ENCODE results near the gene SLC9A3.
"Not testable (repeated sequence)": the region's sequence is repeated elsewhere in the genome, so short reads cannot be mapped to it uniquely, and the experiment has no call there.

The SLC9A3 gene

GRCh38 chr5:475704-476101 is 48.5 kb downstream of the SLC9A3 start:
- H3K36me3 ChIP-seq (ENCODE audit: control insufficient read depth in 1 of 2, insufficient read depth in 2 of 2, low read length in 2 of 2) = peaks cover 0 to 5% of the 10 kb centered on the region in 2 donors
- no peak overlapping the region for H3K4me3 ChIP-seq (ENCODE audit: low read depth in 1 of 2, low read length in 2 of 2)
- no peak overlapping the region for H3K27ac ChIP-seq (ENCODE audit: low read depth, low read length)
- H3K9me3 ChIP-seq (ENCODE audit: control insufficient read depth in 1 of 2, low read length in 2 of 2) = no peaks in the 10 kb centered on the region
- peaks cover 31 to 58% of the 10 kb centered on the region in 2 donors for H3K27me3 ChIP-seq (ENCODE audit: control insufficient read depth in 1 of 2, insufficient read depth in 2 of 2, low read length in 2 of 2)
- no peak overlapping the region for H3K9ac ChIP-seq (ENCODE audit: low read depth in 1 of 2, low read length in 2 of 2)
- peaks cover 27 to 32% of the 10 kb centered on the region in 2 donors for H3K4me1 ChIP-seq (ENCODE audit: control insufficient read depth in 1 of 2, insufficient read depth in 2 of 2, low read length in 2 of 2)

DNA sequence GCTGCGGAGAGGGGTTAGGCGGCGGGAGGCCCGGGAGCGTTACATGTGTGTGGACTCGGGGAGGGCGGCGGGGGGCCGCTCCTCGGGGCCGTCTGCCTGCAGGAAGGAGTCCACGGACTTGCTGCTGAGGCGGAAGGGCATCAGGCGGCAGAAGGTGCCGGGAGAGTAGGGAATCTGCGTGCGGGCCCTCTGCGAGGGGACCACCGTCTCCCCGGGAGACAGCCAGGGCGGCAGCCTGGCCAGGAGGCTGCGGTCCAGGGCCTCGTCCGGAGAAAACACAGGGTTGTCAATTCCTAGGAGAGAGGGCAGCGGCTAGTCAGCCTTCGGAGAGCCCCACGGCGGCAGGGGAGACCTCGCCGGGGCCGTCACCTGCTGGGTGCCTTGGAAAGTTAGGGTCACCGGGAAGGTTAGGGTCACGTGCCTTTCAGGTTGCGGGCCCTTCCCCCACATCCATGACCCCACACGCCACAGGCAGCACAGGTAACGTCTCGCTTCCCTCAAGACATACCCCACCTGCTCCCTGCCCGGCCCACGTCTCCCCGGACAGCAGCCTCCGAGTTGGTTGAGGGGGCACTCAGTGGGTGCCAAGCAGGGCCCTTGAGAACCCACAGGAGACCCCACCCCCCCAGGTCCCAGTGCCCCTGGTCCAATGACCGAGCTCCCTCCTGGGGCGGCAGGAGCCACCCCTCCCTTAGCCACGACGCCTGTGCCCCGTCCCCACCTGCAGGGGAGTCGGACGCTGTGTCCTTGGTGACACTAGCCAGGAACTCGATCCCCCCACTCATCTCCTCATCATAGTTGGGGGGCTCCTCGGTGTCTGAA is 49.2 kb downstream of the SLC9A3 start:
- Histone ChIP-seq H3K27me3 (ENCODE audit: control insufficient read depth in 1 of 2, insufficient read depth in 2 of 2, low read length in 2 of 2) (peaks cover 25 to 52% of the 10 kb centered on the region in 2 donors), H3K27ac (ENCODE audit: low read depth, low read length) (no peak overlapping the region), H3K9me3 (ENCODE audit: control insufficient read depth in 1 of 2, low read length in 2 of 2) (no peaks in the 10 kb centered on the region), H3K4me1 (ENCODE audit: control insufficient read depth in 1 of 2, insufficient read depth in 2 of 2, low read length in 2 of 2) (peaks cover 28 to 32% of the 10 kb centered on the region in 2 donors), H3K4me3 (ENCODE audit: low read depth in 1 of 2, low read length in 2 of 2) (peak overlapping the region; percentile 15 to 42), H3K36me3 (ENCODE audit: control insufficient read depth in 1 of 2, insufficient read depth in 2 of 2, low read length in 2 of 2) (peaks cover 0 to 5% of the 10 kb centered on the region in 2 donors), H3K9ac (ENCODE audit: low read depth in 1 of 2, low read length in 2 of 2) (no peak overlapping the region)

DNA sequence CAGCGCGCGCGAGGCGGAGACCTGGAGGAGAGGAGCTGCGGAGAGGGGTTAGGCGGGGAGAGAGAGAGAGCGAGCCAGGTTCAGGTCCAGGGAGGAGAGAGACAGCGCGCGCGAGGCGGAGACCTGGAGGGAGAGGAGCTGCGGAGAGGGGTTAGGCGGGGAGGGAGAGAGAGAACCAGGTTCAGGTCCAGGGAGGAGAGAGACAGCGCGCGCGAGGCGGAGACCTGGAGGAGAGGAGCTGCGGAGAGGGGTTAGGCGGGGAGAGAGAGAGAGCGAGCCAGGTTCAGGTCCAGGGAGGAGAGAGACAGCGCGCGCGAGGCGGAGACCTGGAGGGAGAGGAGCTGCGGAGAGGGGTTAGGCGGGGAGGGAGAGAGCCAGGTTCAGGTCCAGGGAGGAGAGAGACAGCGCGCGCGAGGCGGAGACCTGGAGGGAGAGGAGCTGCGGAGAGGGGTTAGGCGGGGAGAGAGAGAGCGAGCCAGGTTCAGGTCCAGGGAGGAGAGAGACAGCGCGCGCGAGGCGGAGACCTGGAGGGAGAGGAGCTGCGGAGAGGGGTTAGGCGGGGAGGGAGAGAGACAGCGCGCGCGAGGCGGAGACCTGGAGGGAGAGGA is 49.9 kb downstream of the SLC9A3 start:
- H3K9me3 ChIP-seq (ENCODE audit: control insufficient read depth in 1 of 2, low read length in 2 of 2); H3K27ac ChIP-seq (ENCODE audit: low read depth, low read length); H3K36me3 ChIP-seq (ENCODE audit: control insufficient read depth in 1 of 2, insufficient read depth in 2 of 2, low read length in 2 of 2): not testable (repeated sequence)
- Histone ChIP-seq H3K27me3 (ENCODE audit: control insufficient read depth in 1 of 2, insufficient read depth in 2 of 2, low read length in 2 of 2) (peaks cover 21 to 46% of the 10 kb centered on the region in 2 donors), H3K4me1 (ENCODE audit: control insufficient read depth in 1 of 2, insufficient read depth in 2 of 2, low read length in 2 of 2) (peaks cover 28 to 32% of the 10 kb centered on the region in 2 donors), H3K9ac (ENCODE audit: low read depth in 1 of 2, low read length in 2 of 2) (peak overlapping the region in 1 of 2 donors; percentile 30), H3K4me3 (ENCODE audit: low read depth in 1 of 2, low read length in 2 of 2) (peak overlapping the region in 1 of 2 donors; percentile 70)

- Histone ChIP-seq H3K27me3 (ENCODE audit: control insufficient read depth in 1 of 2, insufficient read depth in 2 of 2, low read length in 2 of 2) (peaks cover 21 to 39% of the 10 kb centered on the region in 2 donors), H3K4me3 (ENCODE audit: low read depth in 1 of 2, low read length in 2 of 2) (peak overlapping the region; percentile 70 to 73), H3K9me3 (ENCODE audit: control insufficient read depth in 1 of 2, low read length in 2 of 2) (no peaks in the 10 kb centered on the region), H3K27ac (ENCODE audit: low read depth, low read length) (no peak overlapping the region), H3K36me3 (ENCODE audit: control insufficient read depth in 1 of 2, insufficient read depth in 2 of 2, low read length in 2 of 2) (peaks cover 0 to 5% of the 10 kb centered on the region in 2 donors), H3K9ac (ENCODE audit: low read depth in 1 of 2, low read length in 2 of 2) (peak overlapping the region; percentile 30 to 51), H3K4me1 (ENCODE audit: control insufficient read depth in 1 of 2, insufficient read depth in 2 of 2, low read length in 2 of 2) (peaks cover 28 to 32% of the 10 kb centered on the region in 2 donors)
These were observed 50.6 kb downstream of the SLC9A3 start for GRCh38 chr5:473551-474192.

- Histone ChIP-seq H3K27me3 (ENCODE audit: control insufficient read depth in 1 of 2, insufficient read depth in 2 of 2, low read length in 2 of 2) (peaks cover 21 to 32% of the 10 kb centered on the region in 2 donors), H3K27ac (ENCODE audit: low read depth, low read length) (peak overlapping the region; percentile 20), H3K36me3 (ENCODE audit: control insufficient read depth in 1 of 2, insufficient read depth in 2 of 2, low read length in 2 of 2) (peaks cover 0 to 5% of the 10 kb centered on the region in 2 donors), H3K4me3 (ENCODE audit: low read depth in 1 of 2, low read length in 2 of 2) (peak overlapping the region; percentile 73 to 75), H3K4me1 (ENCODE audit: control insufficient read depth in 1 of 2, insufficient read depth in 2 of 2, low read length in 2 of 2) (peaks cover 28 to 32% of the 10 kb centered on the region in 2 donors), H3K9me3 (ENCODE audit: control insufficient read depth in 1 of 2, low read length in 2 of 2) (no peaks in the 10 kb centered on the region), H3K9ac (ENCODE audit: low read depth in 1 of 2, low read length in 2 of 2) (peak overlapping the region; percentile 56 to 70)
These were observed 51.3 kb downstream of the SLC9A3 start for GRCh38 chr5:472656-473550.

GRCh38 chr5:472076-472655 is 52.1 kb downstream of the SLC9A3 start:
- Histone ChIP-seq H3K9ac (ENCODE audit: low read depth in 1 of 2, low read length in 2 of 2) (peak overlapping the region; percentile 56 to 70), H3K36me3 (ENCODE audit: control insufficient read depth in 1 of 2, insufficient read depth in 2 of 2, low read length in 2 of 2) (peaks cover 0 to 5% of the 10 kb centered on the region in 2 donors), H3K27me3 (ENCODE audit: control insufficient read depth in 1 of 2, insufficient read depth in 2 of 2, low read length in 2 of 2) (peaks cover 17 to 25% of the 10 kb centered on the region in 2 donors), H3K4me3 (ENCODE audit: low read depth in 1 of 2, low read length in 2 of 2) (peak overlapping the region; percentile 70 to 75), H3K9me3 (ENCODE audit: control insufficient read depth in 1 of 2, low read length in 2 of 2) (no peaks in the 10 kb centered on the region), H3K4me1 (ENCODE audit: control insufficient read depth in 1 of 2, insufficient read depth in 2 of 2, low read length in 2 of 2) (peaks cover 28 to 32% of the 10 kb centered on the region in 2 donors), H3K27ac (ENCODE audit: low read depth, low read length) (peak overlapping the region; percentile 20)

DNA sequence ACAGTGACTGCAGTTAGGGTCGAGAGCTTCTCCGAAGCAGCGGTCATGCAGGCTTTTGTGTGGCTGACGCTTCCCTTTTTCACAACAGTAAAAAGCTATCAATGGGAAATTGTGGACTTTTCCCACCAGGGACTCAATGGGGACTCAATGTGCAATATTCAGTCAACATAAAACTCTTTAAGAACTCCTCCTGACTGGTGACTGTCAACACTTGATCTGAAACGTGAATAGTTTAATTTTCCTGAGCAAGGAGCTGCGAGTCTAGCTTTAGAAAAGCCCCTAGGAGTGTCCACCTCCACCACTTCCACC is 52.5 kb downstream of the SLC9A3 start:
- Histone ChIP-seq H3K36me3 (ENCODE audit: control insufficient read depth in 1 of 2, insufficient read depth in 2 of 2, low read length in 2 of 2) (peaks cover 3 to 5% of the 10 kb centered on the region in 2 donors), H3K4me3 (ENCODE audit: low read depth in 1 of 2, low read length in 2 of 2) (peak overlapping the region; percentile 70 to 75), H3K27ac (ENCODE audit: low read depth, low read length) (no peak overlapping the region)

GRCh38 chr5:470961-471749 is 53.1 kb downstream of the SLC9A3 start:
- H3K9me3 ChIP-seq (ENCODE audit: control insufficient read depth in 1 of 2, low read length in 2 of 2) = no peaks in the 10 kb centered on the region
- no peak overlapping the region for H3K27ac ChIP-seq (ENCODE audit: low read depth, low read length)
- no peak overlapping the region for H3K9ac ChIP-seq (ENCODE audit: low read depth in 1 of 2, low read length in 2 of 2)
- H3K36me3 ChIP-seq (ENCODE audit: control insufficient read depth in 1 of 2, insufficient read depth in 2 of 2, low read length in 2 of 2) = peaks cover 5 to 9% of the 10 kb centered on the region in 2 donors
- H3K27me3 ChIP-seq (ENCODE audit: control insufficient read depth in 1 of 2, insufficient read depth in 2 of 2, low read length in 2 of 2) = peaks cover 14% of the 10 kb centered on the region in 2 donors
- H3K4me3 ChIP-seq (ENCODE audit: low read depth in 1 of 2, low read length in 2 of 2) = peak overlapping the region; percentile 70 to 75
- H3K4me1 ChIP-seq (ENCODE audit: control insufficient read depth in 1 of 2, insufficient read depth in 2 of 2, low read length in 2 of 2) = peaks cover 25 to 31% of the 10 kb centered on the region in 2 donors

More for the DNA sequence above, 52.5 kb downstream of the SLC9A3 start:
- Histone ChIP-seq H3K9me3 (ENCODE audit: control insufficient read depth in 1 of 2, low read length in 2 of 2) (no peaks in the 10 kb centered on the region), H3K4me1 (ENCODE audit: control insufficient read depth in 1 of 2, insufficient read depth in 2 of 2, low read length in 2 of 2) (peaks cover 28 to 32% of the 10 kb centered on the region in 2 donors), H3K27me3 (ENCODE audit: control insufficient read depth in 1 of 2, insufficient read depth in 2 of 2, low read length in 2 of 2) (peaks cover 17 to 20% of the 10 kb centered on the region in 2 donors), H3K9ac (ENCODE audit: low read depth in 1 of 2, low read length in 2 of 2) (peak overlapping the region in 1 of 2 donors; percentile 56)

All from duodenal mucosa (tissue), 2 donors.